ENCODE data around the gene C16orf74. TPM values are rescaled to one million over a fixed set of nuclear protein-coding genes. Genes with fewer than 3 reads are reported as not detected.

Gene C16orf74
- total RNA-seq, 1 experiment from 2014 or later: 68.5 TPM

DNA sequence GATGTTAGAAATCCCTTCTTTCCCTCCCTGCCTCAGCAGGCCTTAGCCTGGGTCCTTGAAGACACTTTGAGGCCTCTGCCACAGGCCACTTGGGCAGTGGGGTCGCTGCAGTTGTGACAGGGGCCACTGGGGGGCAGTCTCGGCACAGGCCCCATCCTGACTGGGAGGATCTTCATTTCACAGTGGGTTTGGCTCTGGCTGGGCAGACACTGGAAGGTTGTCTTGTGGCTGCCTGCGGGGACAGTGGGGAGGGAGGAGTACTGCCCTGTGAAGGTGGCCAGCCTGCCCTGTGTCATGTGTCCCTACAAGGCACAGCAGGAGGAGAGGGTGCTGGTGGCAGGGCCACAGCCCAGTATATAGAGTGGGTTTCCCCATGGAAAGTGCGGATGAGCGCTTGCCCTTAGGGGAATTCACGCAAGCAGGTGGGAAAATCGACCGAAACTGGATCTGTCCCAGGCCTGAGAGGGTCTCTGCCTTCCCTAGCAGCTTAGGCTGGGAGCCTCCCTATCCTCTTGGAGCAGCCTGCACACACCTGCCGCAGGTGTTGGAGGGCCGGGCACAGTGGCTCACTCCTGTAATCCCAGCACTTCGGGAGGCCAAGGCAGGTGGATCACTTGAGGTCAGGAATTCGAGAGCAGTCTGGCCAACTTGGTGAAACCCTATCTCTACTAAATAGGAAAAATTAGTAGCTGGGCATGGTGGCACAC lies 90.9 kb downstream of the C16orf74 start:
- CTCF ChIA-PET: interaction anchor here (0.6 to 1.9 kb wide), 17 partner anchors 8 to 844 kb away, joined by 3 to 10 read pairs (median 5); no protein-coding TSS in a partner anchor

DNA sequence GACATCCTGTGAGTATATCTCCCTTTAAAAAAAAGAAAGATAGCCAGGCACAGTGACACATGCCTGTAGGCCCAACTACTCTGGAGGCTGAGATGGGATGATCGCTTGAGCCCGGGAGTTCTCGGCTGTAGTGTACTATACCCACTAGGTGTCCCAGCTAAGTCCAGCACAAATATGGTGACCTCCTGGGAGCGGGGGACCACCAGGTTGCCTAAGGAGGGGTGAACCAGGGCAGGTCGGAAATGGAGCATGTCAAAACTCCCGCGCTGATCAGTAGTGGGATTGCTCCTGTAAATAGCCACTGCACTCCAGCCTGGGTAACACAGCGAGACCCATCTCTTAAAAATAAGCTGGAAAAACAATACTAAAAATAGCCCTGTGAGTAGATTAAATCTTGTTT lies 91.6 kb downstream of the C16orf74 start:
- H3K36me3 Mint-ChIP-seq (ENCODE audit: insufficient read depth, unreplicated experiment): peaks cover 77% of the 10 kb centered on the region
- H3K27ac Mint-ChIP-seq (ENCODE audit: low read depth, unreplicated experiment): no peak overlapping the region
- no peak for DNase-seq (ENCODE audit: unreplicated experiment)
- CTCF ChIA-PET: interaction anchor here (0.6 to 1.9 kb wide), 15 partner anchors 9 to 843 kb away, joined by 3 to 10 read pairs (median 5); no protein-coding TSS in a partner anchor
- POLR2A ChIA-PET: no interaction called here
- H3K4me3 Mint-ChIP-seq (ENCODE audit: unreplicated experiment): no peak overlapping the region
- BruUV-seq (replicated peaks): no TSS peak
- no peaks in the 10 kb centered on the region for H3K4me1 Mint-ChIP-seq (ENCODE audit: insufficient read depth, unreplicated experiment)
- no peaks in the 10 kb centered on the region for H3K9me3 Mint-ChIP-seq (ENCODE audit: unreplicated experiment)
- intact Hi-C loops (cut with micrococcal nuclease): no loop called here
- H3K27me3 Mint-ChIP-seq (ENCODE audit: insufficient read depth, unreplicated experiment): no peaks in the 10 kb centered on the region
- TF ChIP-seq, protein P1, sequence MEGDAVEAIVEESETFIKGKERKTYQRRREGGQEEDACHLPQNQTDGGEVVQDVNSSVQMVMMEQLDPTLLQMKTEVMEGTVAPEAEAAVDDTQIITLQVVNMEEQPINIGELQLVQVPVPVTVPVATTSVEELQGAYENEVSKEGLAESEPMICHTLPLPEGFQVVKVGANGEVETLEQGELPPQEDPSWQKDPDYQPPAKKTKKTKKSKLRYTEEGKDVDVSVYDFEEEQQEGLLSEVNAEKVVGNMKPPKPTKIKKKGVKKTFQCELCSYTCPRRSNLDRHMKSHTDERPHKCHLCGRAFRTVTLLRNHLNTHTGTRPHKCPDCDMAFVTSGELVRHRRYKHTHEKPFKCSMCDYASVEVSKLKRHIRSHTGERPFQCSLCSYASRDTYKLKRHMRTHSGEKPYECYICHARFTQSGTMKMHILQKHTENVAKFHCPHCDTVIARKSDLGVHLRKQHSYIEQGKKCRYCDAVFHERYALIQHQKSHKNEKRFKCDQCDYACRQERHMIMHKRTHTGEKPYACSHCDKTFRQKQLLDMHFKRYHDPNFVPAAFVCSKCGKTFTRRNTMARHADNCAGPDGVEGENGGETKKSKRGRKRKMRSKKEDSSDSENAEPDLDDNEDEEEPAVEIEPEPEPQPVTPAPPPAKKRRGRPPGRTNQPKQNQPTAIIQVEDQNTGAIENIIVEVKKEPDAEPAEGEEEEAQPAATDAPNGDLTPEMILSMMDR (IDR thresholded peaks at IDR 0.05; ENCODE audit: unreplicated experiment): no peak

More for the DNA sequence above, 90.9 kb downstream of the C16orf74 start:
- Mint-ChIP-seq H3K27me3 (ENCODE audit: insufficient read depth, unreplicated experiment) (no peaks in the 10 kb centered on the region), H3K4me1 (ENCODE audit: insufficient read depth, unreplicated experiment) (no peaks in the 10 kb centered on the region), H3K4me3 (ENCODE audit: unreplicated experiment) (no peak overlapping the region), H3K9me3 (ENCODE audit: unreplicated experiment) (no peaks in the 10 kb centered on the region), H3K36me3 (ENCODE audit: insufficient read depth, unreplicated experiment) (peaks cover 77% of the 10 kb centered on the region), H3K27ac (ENCODE audit: low read depth, unreplicated experiment) (no peak overlapping the region)
- TF ChIP-seq, protein P1 (IDR thresholded peaks at IDR 0.05; ENCODE audit: unreplicated experiment): peak; percentile 82
- POLR2A ChIA-PET: no interaction called here
- no TSS peak for BruUV-seq (replicated peaks)
- intact Hi-C loops (cut with micrococcal nuclease): no loop called here
- DNase-seq (ENCODE audit: unreplicated experiment): peak; percentile 55

DNA sequence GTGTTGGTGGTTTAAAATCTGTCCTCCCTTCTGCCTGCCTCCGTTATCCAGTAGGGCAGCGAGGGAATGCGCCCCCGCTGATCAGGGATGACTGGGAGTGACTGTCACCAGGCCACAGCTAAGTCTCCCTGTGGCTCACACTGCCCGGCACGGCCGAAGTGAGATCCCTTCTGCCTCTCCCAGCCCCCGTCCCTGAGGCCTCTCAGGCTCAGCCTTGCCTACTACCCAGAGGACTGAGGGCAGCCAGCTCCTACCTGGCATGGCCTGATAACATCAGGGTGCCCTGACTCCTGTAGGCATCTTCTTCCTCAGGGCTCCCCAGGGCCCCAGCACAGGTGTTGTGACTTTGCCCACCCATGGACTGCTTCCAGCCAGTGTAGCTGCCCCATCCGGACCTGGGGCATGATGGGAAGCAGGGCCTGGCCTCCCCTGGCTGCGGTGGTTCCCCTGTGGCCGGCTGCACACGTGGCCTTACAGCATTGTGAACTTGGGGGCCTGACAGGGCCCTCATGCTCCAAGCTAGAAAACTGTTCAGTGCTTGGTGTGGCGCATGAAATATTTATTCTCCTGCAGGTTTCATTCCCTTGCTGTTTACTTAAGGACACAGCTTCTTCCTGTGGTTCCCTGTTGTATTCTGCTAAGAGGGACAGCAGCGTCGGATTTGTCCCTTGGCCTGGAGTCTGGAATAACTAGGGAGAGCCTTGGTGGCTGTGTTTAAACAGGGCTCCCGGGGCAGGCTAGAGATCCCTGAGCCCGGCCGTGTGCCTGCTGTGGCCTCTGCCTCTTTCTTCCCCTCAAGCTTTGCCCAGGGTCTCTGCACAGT lies 92.2 kb downstream of the C16orf74 start:
- TF ChIP-seq, protein P1 (IDR thresholded peaks at IDR 0.05; ENCODE audit: unreplicated experiment): no peak
- H3K4me3 Mint-ChIP-seq (ENCODE audit: unreplicated experiment): no peak overlapping the region
- ChIA-PET CTCF (interaction anchor here (0.6 to 1.9 kb wide), 20 partner anchors 8 to 1962 kb away, joined by 3 to 10 read pairs (median 4); no protein-coding TSS in a partner anchor), POLR2A (no interaction called here)
- BruUV-seq (replicated peaks): no TSS peak
- DNase-seq (ENCODE audit: unreplicated experiment): no peak
- no peak overlapping the region for H3K27ac Mint-ChIP-seq (ENCODE audit: low read depth, unreplicated experiment)
- no peaks in the 10 kb centered on the region for H3K4me1 Mint-ChIP-seq (ENCODE audit: insufficient read depth, unreplicated experiment)
- H3K27me3 Mint-ChIP-seq (ENCODE audit: insufficient read depth, unreplicated experiment): no peaks in the 10 kb centered on the region
- H3K36me3 Mint-ChIP-seq (ENCODE audit: insufficient read depth, unreplicated experiment): peaks cover 76% of the 10 kb centered on the region
- no peaks in the 10 kb centered on the region for H3K9me3 Mint-ChIP-seq (ENCODE audit: unreplicated experiment)
- intact Hi-C loops (cut with micrococcal nuclease): no loop called here

DNA sequence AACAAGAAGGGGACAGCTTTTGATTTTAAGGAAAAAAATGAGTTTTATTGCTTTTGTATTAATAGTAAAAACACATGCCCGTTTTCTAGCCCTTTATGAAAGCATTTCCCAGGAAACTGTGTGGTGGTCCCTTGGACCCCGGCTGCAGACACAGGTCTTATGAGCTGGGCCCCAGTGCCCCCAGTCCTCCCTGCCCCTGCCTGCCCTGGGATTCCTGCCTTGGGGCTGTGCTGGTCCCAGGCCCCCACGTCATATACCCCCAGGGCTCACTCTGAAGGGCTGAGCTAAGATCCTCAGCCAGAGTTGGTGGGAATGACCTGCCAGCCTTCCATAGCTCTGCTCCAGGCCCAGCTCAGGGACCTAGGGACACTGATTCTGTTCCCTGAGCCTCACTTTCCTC lies 92.9 kb downstream of the C16orf74 start:
- TF ChIP-seq, protein P1 (IDR thresholded peaks at IDR 0.05; ENCODE audit: unreplicated experiment): no peak
- no TSS peak for BruUV-seq (replicated peaks)
- Mint-ChIP-seq H3K9me3 (ENCODE audit: unreplicated experiment) (no peaks in the 10 kb centered on the region), H3K36me3 (ENCODE audit: insufficient read depth, unreplicated experiment) (peaks cover 70% of the 10 kb centered on the region), H3K4me1 (ENCODE audit: insufficient read depth, unreplicated experiment) (no peaks in the 10 kb centered on the region), H3K27ac (ENCODE audit: low read depth, unreplicated experiment) (no peak overlapping the region), H3K4me3 (ENCODE audit: unreplicated experiment) (no peak overlapping the region), H3K27me3 (ENCODE audit: insufficient read depth, unreplicated experiment) (no peaks in the 10 kb centered on the region)
- no peak for DNase-seq (ENCODE audit: unreplicated experiment)
- CTCF ChIA-PET: interaction anchor here (0.6 to 1.9 kb wide), 10 partner anchors 8 to 1962 kb away, joined by 3 to 10 read pairs (median 4); no protein-coding TSS in a partner anchor
- intact Hi-C loops (cut with micrococcal nuclease): no loop called here
- POLR2A ChIA-PET: no interaction called here
